Vagina (tissue), 2 donors: ENCODE results near the gene HTR5A. TPM values are rescaled to one million over a fixed set of nuclear protein-coding genes. Genes with fewer than 3 reads are reported as not detected.
A peak's percentile ranks its signal among the peaks of the same experiment; 100 is the strongest.

Source experiments
- DNase-seq, 2 donors: peaks; one replicate each; pipeline ENCODE4 v3.0.0-alpha.2; 2017; ENCODE audit errors: extremely low spot score in 2 of 2
- H3K27ac ChIP-seq: fragments of 200-600 bp; sonication (generic); one replicate; pipeline ENCODE4 v1.5.1; 2019
- H3K27me3 ChIP-seq: fragments of 200-600 bp; sonication (generic); one replicate; pipeline ENCODE4 v1.5.1; 2019
- H3K36me3 ChIP-seq, 2 donors: fragments of 200-600 bp; sonication (generic); one replicate each; pipeline ENCODE4 v1.5.1; 2017 to 2019
- H3K4me1 ChIP-seq: fragments of 200-600 bp; sonication (generic); one replicate; pipeline ENCODE4 v1.5.1; 2019
- H3K4me3 ChIP-seq, 2 donors: fragments of 200-600 bp; sonication (generic); 1 replicate in 1 of 2; 2 replicates in 1 of 2; pipeline ENCODE4 v1.5.1; 2016 to 2019
- H3K9me3 ChIP-seq: fragments of 200-600 bp; sonication (generic); one replicate; pipeline ENCODE4 v1.5.1; 2019
- CTCF ChIP-seq, 3 experiments: fragments of 450-650 bp in 2 of 3; fragments of 200-600 bp in 1 of 3; sonication (generic) in 1 of 3; IDR thresholded peaks; one replicate each; pipeline ENCODE4 v1.5.1; 2017 to 2019; ENCODE audit warnings: antibody characterized with exemption in 3 of 3, mild to moderate bottlenecking in 2 of 3, moderate library complexity in 2 of 3
- POLR2A ChIP-seq, 2 donors: fragments of 450-650 bp; IDR thresholded peaks; one replicate each; pipeline ENCODE4 v1.6.1; 2017; ENCODE audit warnings: antibody characterized with exemption in 2 of 2, mild to moderate bottlenecking in 2 of 2, moderate library complexity in 2 of 2
- POLR2AphosphoS5 ChIP-seq, 2 donors: sonication (generic); formaldehyde crosslinking; IDR thresholded peaks; one replicate each; pipeline ENCODE4 v1.9.0; 2017; ENCODE audit warnings: antibody characterized with exemption in 2 of 2, mild to moderate bottlenecking in 2 of 2, low read depth in 1 of 2; ENCODE audit not compliant: insufficient read depth in 1 of 2
- intact Hi-C: fragments of 100-400 bp; cut with DNase I; formaldehyde crosslinking; loops from one replicate; pipeline ENCODE4 v1.15.1; 2023
- total RNA-seq: library from RNA; depleted of rRNA; stranded (reverse); fragments of >200 nt; gene quantifications from one replicate; pipeline ENCODE4 v1.2.3, GENCODE V29; 2016

Gene HTR5A
- total RNA-seq, 1 donor from 2014 or later = not detected

DNA sequence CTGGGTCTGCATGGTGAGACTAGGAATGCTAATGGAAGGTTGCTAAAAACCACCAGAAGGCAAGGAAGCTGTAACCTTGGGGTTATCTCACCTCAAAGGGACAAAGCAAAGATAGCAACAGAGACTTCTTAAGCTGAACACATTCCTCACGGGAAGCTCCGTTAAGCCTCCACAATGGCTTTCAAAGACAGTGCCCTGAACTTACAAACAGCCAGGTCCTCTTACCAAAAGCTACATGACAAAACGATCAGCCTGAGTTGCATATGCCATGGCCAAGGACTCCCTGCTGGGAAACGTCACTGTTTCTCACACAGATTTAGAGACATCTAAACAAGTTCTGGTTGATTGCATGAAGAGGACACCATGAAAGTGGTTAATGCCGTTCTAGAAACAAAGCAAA lies 52.7 kb downstream of the HTR5A start:
- intact Hi-C loops = no loop called here
- Histone ChIP-seq H3K4me3 (no peak overlapping the region), H3K27ac (no peak overlapping the region), H3K4me1 (no peaks in the 10 kb centered on the region), H3K27me3 (no peaks in the 10 kb centered on the region), H3K9me3 (peaks cover 7% of the 10 kb centered on the region), H3K36me3 (no peaks in the 10 kb centered on the region)
- TF ChIP-seq POLR2A (IDR thresholded peaks at IDR 0.05) (no peak), POLR2AphosphoS5 (IDR thresholded peaks at IDR 0.05; ENCODE audit: insufficient read depth in 1 of 2, low read depth in 1 of 2) (no peak), CTCF (IDR thresholded peaks at IDR 0.05) (no peak)
- no peak for DNase-seq

GRCh38 chr7:155123413-155123812 lies 53.3 kb downstream of the HTR5A start:
- no peaks in the 10 kb centered on the region for H3K4me1 ChIP-seq
- H3K27ac ChIP-seq = no peak overlapping the region
- intact Hi-C loops = no loop called here
- no peaks in the 10 kb centered on the region for H3K36me3 ChIP-seq
- no peak for DNase-seq
- H3K4me3 ChIP-seq = no peak overlapping the region
- TF ChIP-seq POLR2A (IDR thresholded peaks at IDR 0.05) (no peak), CTCF (IDR thresholded peaks at IDR 0.05) (no peak), POLR2AphosphoS5 (IDR thresholded peaks at IDR 0.05; ENCODE audit: insufficient read depth in 1 of 2, low read depth in 1 of 2) (no peak)
- H3K27me3 ChIP-seq = no peaks in the 10 kb centered on the region
- H3K9me3 ChIP-seq = peaks cover 7% of the 10 kb centered on the region

GRCh38 chr7:155124706-155125105 lies 54.6 kb downstream of the HTR5A start:
- intact Hi-C loops = no loop called here
- peak in 1 of 2 donors; percentile 82 for DNase-seq
- TF ChIP-seq POLR2A (IDR thresholded peaks at IDR 0.05) = no peak
- TF ChIP-seq POLR2AphosphoS5 (IDR thresholded peaks at IDR 0.05; ENCODE audit: insufficient read depth in 1 of 2, low read depth in 1 of 2) = no peak
- Histone ChIP-seq H3K36me3 (no peaks in the 10 kb centered on the region), H3K4me3 (no peak overlapping the region), H3K9me3 (peaks cover 7% of the 10 kb centered on the region), H3K4me1 (no peaks in the 10 kb centered on the region), H3K27ac (no peak overlapping the region), H3K27me3 (no peaks in the 10 kb centered on the region)

- no peak for DNase-seq
- Histone ChIP-seq H3K27me3 (no peaks in the 10 kb centered on the region), H3K4me3 (no peak overlapping the region), H3K9me3 (no peaks in the 10 kb centered on the region), H3K4me1 (no peaks in the 10 kb centered on the region), H3K36me3 (no peaks in the 10 kb centered on the region), H3K27ac (no peak overlapping the region)
- TF ChIP-seq POLR2A (IDR thresholded peaks at IDR 0.05) (no peak), POLR2AphosphoS5 (IDR thresholded peaks at IDR 0.05; ENCODE audit: insufficient read depth in 1 of 2, low read depth in 1 of 2) (no peak), CTCF (IDR thresholded peaks at IDR 0.05) (no peak)
- intact Hi-C loops = no loop called here
Observed at GRCh38 chr7:155129186-155129585, 59.1 kb downstream of the HTR5A start.

- no peak for DNase-seq
- no peaks in the 10 kb centered on the region for H3K27me3 ChIP-seq
- H3K4me3 ChIP-seq = no peak overlapping the region
- no peak for TF ChIP-seq CTCF (IDR thresholded peaks at IDR 0.05)
- TF ChIP-seq POLR2A (IDR thresholded peaks at IDR 0.05) = no peak
- no peak for TF ChIP-seq POLR2AphosphoS5 (IDR thresholded peaks at IDR 0.05; ENCODE audit: insufficient read depth in 1 of 2, low read depth in 1 of 2)
- no peak overlapping the region for H3K27ac ChIP-seq
- H3K4me1 ChIP-seq = no peaks in the 10 kb centered on the region
- H3K36me3 ChIP-seq = no peaks in the 10 kb centered on the region
- intact Hi-C loops = no loop called here
- no peaks in the 10 kb centered on the region for H3K9me3 ChIP-seq
Observed at GRCh38 chr7:155129789-155130188, 59.7 kb downstream of the HTR5A start.
